ENCODE measurements around the gene BPIFB4.

DNA sequence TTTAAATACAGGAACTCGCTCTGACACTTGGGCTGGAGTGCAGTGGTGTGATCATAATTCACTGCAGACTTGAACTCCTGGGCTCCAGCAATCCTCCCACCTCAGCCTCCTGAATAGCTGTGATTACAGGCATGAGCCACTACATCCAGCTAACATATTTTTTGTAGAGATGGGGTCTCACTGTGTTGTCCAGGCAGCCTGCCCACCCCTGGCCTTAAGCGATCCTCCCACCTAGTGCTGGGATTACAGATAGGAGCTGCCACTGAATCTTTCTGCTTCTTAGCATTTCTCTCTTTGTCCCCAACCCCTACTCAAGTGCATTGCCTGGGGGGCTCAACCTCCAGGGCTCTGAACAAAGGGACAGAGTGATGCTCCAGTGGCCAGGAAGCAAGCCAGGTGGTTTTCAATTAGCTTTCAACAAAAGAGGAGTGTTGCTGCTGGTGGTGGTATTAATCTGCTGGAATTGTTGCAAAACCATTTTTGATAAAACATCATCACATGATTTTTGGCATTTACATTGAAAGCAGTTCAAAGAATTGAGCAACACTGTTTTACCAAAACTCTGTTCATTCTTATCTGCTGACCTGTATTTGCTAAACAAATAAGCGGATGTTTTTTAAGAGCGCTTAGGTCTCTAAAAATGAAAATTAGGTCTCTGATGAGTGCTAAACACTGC, 48.1 kb downstream of the BPIFB4 start:
- TF ChIP-seq EZH2 (IDR thresholded peaks at IDR 0.05; ENCODE audit: insufficient read depth, low read length) = no peak
- no peak for TF ChIP-seq CTCF (IDR thresholded peaks at IDR 0.05; ENCODE audit: insufficient read depth, low read depth, low read length)
